D341Med (cell line): Measurements from ENCODE around the gene JTB.

ENCODE experiments used
- DNase-seq: peaks from one replicate; pipeline ENCODE4 v3.0.0; 2012; ENCODE audit warnings: low spot score

The JTB gene

DNA sequence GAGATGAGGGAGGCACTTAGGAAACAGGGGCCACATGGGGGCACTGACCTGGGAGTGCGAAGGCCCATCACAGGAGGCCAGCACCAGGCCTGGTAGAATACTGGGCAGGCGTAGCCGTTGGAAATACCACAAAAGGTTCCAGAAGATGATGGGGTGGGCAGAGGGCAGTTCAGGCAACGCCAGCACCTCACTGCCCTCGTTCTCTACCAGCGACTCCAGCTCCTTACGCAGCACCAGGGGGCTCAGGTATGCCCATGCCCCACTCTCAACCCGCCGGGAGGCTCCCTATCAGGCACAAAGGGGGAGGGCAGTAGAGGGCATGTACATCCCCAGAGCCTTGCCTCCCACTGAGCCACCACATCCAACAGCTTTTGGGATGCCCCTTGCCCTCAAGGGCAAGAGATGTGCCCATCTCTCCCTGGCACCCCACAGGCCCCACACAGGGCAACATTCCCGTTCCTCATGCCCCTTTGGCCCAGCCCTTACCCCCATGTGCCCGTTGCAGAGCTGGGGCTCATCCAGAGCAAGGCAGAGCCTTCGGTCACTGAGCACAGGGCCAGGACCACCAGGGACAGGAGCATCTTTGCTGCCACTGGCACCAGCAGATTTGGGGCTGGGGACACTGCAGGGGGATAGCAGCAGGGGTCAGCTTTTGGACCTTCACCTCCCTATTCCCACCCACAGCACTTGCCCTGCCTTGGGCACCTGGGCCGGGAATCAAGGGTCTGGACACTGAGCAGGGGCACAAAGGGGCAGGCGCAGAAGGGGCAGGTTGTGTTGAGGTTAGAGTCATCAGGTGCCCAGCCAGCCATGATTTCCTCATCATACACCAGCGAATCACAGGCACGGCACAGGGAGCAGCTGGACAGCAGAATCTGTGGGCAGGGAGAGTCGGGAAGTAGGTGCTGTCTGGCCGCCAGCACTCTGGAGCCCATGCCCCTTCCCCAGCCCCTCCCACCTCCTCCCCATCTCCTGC, 45.0 kb downstream of the JTB start:
- peak; percentile 21 for DNase-seq

DNA sequence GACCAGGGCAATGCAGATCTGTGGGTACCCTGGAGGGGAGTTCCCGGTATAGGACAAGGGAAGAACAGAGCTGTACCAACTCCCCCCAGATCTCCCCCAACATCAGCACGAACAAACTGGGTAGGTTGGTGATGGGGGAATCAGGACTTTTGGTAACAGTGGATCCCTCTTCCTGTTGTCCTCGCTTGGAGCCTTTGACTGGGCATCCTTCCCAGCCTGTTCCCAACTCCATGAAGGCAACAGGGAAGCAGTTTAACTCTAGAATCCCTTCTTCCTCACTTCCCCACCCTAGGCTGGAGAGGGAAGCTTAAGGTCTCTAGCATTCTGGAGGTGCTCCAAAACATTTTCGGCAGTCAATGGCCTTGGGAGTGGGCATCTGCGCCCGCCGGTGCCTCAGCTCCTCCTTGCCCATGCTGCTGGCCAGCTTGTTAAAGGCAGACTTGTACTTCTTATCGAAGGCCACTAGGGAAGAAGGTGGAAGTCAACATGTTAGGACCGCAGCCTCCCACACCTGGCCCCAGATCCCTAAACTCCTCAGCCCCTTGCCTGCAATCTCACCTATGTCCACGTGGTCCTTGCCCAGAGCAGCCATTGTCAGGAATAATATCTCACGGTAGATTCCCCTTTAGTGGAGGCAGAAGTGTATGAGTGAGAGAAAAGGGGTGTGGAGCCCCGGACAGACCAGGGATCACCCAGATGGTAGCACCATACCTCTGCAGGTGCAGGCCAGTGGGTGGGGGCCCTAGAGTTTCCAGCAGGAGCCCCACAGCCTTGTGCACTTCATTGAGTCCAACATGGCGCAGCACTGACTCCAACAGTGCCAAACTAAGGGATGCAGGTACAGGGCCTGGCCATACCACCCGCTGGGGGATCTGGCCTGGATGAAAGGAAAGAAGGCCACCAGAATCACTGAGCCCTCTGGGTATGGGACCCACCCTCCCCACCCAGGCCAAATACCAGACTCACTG, 47.2 kb downstream of the JTB start:
- peak; percentile 37 for DNase-seq

DNA sequence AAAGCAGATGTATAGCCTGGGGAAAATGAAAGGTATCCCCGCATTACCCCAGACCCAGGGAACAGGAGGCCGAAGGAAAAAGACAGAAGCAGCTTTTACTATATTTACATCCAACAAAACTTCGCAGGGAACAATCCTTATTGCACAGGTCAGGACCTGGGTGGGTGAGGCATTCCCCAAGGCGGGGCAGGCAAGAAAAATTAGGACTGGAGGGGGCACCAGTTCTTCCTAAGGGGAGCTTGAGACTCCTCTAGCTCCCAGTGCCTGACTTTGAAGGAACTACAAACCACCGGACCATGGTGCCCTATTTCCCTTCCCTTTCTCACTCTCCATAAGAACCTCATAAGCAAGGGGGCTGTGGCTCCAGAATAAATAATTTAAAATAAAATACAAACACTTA, 48.0 kb downstream of the JTB start:
- no peak for DNase-seq

DNA sequence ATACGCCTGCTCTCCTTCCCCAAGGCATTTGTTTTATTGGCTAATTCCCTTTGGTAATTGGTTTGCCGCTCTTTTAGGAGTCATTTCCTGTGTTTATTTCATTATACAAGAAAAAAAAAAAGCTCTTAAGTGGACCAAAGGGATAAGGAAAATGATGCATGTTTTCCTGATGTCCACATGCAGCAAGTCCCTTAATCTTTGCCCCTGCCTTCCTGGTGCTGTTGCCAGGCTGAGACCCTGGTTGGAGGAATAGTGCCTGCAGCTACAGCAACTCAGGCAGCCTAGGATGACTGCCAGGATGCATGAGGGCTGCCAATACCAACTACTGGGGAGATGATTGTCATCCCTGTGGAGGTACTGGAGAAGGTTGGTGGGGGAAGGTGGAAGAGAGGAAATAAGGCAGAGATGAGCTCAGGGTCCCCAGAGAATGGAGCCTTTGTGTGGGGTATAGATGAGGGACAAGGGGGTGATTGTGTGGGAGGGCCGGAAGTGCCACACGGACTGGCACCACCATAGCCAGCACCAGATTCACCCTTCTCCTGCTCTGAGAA, 48.6 kb downstream of the JTB start:
- peak; percentile 14 for DNase-seq

DNA sequence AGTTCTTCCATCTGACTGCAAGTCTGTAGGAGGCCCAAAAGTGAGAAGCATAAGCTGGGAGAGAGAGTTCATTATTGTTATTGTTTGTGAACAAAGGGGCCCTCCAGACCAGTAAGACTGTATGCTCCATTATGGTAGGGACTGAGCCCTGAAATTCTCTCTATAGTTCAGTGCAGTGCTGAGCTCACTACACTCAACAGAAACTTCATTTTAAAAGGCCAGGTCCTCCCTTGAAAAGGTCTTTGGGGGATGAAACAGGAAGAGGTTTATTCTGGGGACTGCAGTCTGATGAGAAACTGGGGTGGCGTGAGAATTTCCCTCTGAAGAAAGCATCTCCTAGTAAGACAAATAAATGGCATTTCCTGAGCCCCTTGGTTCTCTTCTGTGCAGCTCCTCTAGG, 49.2 kb downstream of the JTB start:
- DNase-seq, result no peak

DNA sequence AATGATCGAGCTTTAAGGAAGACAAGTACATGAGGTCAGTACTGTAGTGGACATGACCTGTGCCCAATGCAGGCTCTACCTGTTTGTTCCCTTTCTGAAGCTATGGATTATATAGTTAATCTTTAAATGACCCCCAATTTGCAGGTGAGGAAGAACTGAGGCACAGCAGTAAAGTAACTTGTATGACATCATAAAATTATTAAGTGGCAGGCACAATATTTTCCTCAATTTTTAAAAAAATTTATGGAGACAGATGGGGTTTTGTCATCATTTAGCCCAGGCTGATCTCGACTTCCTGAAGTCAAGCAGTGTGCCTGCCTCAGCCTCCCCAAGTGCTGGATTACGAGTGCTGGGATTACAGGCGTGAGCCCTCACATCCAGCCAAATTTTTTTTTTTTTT, 51.1 kb downstream of the JTB start:
- no peak for DNase-seq
